Measurements from ENCODE around the gene OR52E1.

- TF ChIP-seq EZH2 (IDR thresholded peaks at IDR 0.05; ENCODE audit: low read length, missing control alignments): no peak
- no peak for TF ChIP-seq CTCF (conservative IDR thresholded peaks at IDR 0.05 in 1 of 2, IDR thresholded peaks at IDR 0.05 in 1 of 2; ENCODE audit: low read depth in 1 of 2, low read length in 2 of 2)
These were observed 23.1 kb upstream of the OR52E1 start, which contains the start of gene OR52J3 for GRCh38 chr11:5046226-5046625.
